Stomach (tissue), 4 donors: ENCODE measurements around the gene ACACA.

Experiments
- CTCF ChIP-seq, 7 experiments: fragments of 450-650 bp in 4 of 7; fragments of 200-600 bp in 3 of 7; sonication (generic) in 3 of 7; IDR thresholded peaks; one replicate each; pipeline ENCODE4 v1.5.1; 2016 to 2019; ENCODE audit warnings: antibody characterized with exemption in 7 of 7, control low read depth in 2 of 7, mild to moderate bottlenecking in 1 of 7
- EP300 ChIP-seq: sonication (generic); formaldehyde crosslinking; IDR thresholded peaks from one replicate; pipeline ENCODE4 v1.6.1; 2017; ENCODE audit warnings: antibody characterized with exemption
- POLR2AphosphoS5 ChIP-seq, 3 donors: sonication (generic); formaldehyde crosslinking; IDR thresholded peaks; one replicate each; pipeline ENCODE4 v1.6.1; 2016; ENCODE audit warnings: antibody characterized with exemption in 3 of 3

DNA sequence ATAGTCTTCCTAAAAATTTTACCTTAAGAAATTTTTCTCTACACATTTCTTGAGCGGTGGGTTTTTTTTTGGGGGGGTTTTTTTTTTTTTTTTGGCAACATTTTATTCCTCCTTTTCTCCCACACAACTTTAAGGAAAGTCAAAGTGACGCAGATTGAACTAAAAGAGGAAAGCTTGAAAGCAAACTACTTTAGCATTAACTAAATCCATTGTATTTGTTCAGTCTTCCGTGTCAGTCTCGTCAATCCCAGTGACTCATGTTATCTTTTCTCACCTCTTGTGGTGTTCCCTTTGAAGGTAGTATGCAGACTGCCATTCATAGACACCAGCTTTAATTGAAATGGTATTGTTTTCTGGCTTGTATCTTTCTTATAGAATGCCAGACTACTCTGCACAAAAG, 39.4 kb upstream of the ACACA start:
- TF ChIP-seq CTCF (IDR thresholded peaks at IDR 0.05) (no peak), POLR2AphosphoS5 (IDR thresholded peaks at IDR 0.05) (no peak), EP300 (no peak)
